ENCODE results near the gene BCO2.

Gene BCO2

DNA sequence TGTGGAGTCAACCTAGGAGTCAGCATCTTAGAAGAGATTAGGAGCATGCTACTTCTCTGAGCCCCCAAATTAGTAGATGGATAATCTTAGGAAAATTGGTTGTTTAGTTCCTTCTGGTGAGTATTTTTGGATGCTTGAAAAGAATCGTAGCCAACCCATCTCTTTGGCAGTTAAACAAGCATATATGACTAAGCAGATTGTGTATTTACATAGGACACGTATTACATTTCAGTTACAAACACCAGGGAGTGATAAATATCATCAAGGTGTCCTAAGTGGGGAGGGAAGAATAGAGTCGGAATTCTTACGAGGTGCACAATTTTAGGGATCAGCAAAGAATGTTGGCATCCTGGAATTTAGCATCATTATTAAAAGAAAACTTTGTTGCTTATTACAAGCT lies 71.9 kb downstream of the BCO2 start:
- TF ChIP-seq CTCF (IDR thresholded peaks at IDR 0.05): no peak

GRCh38 chr11:112248201-112248600 lies 72.9 kb downstream of the BCO2 start:
- TF ChIP-seq CTCF (IDR thresholded peaks at IDR 0.05): no peak

DNA sequence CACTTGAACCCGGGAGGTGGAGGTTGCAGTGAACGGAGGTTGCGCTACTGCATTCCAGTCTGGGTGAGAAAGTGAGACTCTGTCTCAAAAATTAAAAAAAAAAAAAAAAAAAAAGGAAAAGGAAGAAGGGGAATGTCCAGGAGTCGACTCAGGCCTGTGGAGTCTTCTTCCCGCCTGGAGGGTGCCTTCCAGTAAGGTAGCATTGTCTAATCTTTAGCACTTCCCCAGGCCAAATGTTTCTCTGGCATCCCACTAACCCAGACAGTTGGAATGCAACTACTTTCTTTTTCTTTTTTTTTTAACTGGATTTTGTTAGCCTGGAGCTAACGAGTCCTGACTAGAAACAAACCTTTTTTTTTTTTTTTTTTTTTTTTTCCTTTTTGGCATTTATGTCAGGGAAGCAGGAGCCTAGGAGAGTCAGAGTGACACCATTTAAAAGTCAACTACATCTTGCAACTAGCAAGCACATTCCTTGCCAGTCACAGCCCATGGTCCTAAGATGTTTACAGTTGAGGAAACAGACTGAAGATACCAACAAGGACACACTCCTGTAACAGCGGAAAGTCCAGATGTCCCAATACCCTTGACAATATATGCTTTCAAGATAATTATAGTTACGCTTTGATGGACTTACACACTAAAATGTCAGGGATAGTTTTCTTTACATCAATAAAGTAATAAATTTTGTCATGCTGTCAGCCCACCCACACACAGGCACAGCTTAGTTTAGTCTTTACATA lies 74.7 kb downstream of the BCO2 start:
- no peak for TF ChIP-seq CTCF (IDR thresholded peaks at IDR 0.05)

DNA sequence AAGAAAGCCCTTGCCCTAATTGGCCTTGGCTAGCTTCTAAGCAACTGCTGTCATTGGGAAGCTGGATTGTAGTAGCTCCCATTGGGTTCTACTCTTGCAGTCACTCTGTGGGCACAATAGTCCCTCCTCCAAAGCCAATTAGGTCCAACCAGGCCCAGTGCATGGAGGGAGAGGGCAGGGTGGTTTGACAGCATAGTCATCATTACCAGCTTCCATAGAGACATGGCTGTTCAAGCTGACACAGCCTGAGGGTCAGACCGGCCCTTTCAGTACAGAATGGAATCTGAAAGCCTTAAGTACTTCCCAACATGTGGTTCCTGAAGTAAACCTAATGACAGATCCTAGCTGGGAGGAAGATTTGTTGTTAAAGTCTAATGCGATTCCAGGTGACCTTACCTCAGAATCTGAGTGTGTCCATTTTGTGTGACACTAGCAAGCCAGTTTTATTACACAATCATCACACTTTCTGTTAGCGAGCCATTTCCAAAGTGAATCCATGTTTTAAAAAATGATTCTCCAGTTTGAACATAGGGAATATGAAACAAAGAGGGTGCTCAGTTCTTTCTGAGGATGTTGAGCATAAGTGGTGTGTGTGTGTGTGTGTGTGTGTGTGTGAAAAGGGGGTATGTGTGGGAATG lies 78.4 kb downstream of the BCO2 start:
- TF ChIP-seq CTCF (IDR thresholded peaks at IDR 0.05): no peak

DNA sequence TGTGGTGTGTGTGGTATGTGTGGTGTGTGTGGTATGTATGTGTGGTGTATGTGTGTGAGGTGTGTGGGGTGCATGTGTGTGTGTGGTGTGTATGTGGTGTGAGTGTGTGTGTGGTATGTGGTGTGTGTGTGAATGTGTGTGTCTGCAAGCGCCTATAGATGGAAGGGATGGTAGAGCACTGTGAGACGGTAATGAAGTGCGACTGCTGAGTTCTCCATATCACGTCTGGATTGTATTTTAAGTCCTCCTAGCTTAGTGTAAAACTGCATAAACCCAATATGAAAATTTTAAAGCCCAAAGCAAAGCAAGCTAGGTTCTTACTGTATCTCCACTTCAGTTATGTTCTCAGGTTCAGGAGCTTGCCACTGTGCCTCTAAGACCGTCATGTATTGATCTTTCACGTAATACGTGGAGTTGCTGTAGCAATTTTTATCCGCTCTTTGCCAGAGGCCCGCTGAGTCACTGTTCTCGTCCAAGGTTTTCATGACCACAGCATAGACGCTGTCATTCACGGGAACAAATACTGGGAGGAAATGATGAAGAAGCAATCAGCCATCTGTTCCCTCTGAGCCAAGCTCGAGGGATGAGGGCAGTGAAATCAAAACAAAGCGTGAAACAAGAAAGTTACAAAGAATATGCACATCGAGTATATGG lies 79.9 kb downstream of the BCO2 start:
- no peak for TF ChIP-seq CTCF (IDR thresholded peaks at IDR 0.05)

GRCh38 chr11:112260490-112260889 lies 85.2 kb downstream of the BCO2 start, which contains the start of gene PLET1:
PLET1 (minus strand) TSS chr11:112260860; CDS start chr11:112260589, 271 bp downstream.
- TF ChIP-seq CTCF (IDR thresholded peaks at IDR 0.05): no peak

DNA sequence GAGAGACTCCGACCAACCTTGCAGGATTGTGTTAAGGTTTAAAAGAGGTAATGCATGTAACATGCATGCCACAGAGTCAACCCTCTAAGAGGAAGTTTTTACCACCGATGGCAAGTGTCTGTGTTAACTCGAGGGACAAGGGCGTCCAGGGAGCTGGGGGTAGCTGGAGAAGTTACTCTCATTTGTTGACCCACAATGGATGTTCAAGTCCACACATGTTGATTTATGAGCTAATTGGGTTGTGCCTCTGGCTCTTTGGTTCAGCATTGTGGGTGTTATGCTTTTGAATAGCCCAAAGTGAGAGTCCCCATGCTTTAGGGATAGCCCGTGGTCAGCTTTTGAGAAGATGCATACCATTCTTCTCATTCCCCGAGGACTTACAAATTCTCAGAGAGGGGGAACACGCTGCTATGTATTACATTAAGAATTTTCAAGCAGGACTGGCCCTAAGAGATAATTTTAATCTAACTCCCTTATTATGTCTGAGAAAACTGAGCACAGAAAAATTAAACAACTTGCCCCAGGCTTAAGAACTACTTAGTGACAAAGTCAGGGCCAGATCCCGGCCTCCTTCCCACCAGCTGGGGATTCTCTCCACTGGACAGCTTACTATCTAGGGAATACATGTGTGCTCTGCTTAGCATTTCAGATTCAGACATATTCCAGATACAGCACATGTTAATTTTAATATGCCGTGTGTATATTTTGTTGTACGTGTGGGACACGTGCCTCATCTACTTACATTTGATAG lies 90.5 kb downstream of the BCO2 start:
- no peak for TF ChIP-seq CTCF (IDR thresholded peaks at IDR 0.05)

All from LNCAP (cell line).